ENCODE results near the gene CNTN4. TPM values are rescaled to one million over a fixed set of nuclear protein-coding genes. Genes with fewer than 3 reads are reported as not detected.
A peak's percentile ranks its signal among the peaks of the same experiment; 100 is the strongest.

The CNTN4 gene
- total RNA-seq, 4 donors from 2014 or later = 5.8 to 15.5 (median 9.0) TPM

DNA sequence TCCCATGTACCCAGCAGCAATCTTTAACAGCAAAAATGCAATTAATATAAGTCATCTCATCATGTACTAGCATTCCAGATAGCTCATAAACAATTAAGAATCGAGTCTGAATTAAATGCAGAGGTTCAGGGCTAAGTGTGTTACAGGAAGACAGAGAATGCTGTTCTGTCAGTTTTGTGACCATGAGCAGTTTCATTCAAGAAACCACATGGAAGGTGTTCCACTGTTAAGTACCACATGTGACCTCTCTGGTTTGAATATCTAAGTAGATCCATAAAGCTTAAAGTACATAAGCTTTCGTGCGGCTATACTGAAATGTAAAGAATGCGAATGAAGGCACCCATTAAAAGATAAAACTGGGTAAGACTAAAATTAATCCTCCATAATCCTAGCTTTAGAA lies 739.2 kb downstream of the CNTN4 start:
- Histone ChIP-seq H3K4me3 (no peak overlapping the region), H3K36me3 (no peaks in the 10 kb centered on the region), H3K4me1 (no peaks in the 10 kb centered on the region), H3K9me3 (no peaks in the 10 kb centered on the region), H3K27me3 (no peaks in the 10 kb centered on the region), H3K27ac (no peak overlapping the region)
- WGBS, 2 donors (ENCODE audit: low coverage in 1 of 2) = 75 to 100% methylated on average over 3 to 4 of the region's 4 CpGs
- no peak for ATAC-seq
- TF ChIP-seq POLR2AphosphoS5 (IDR thresholded peaks at IDR 0.05) (no peak), POLR2A (IDR thresholded peaks at IDR 0.05) (no peak), EP300 (IDR thresholded peaks at IDR 0.05) (no peak)

DNA sequence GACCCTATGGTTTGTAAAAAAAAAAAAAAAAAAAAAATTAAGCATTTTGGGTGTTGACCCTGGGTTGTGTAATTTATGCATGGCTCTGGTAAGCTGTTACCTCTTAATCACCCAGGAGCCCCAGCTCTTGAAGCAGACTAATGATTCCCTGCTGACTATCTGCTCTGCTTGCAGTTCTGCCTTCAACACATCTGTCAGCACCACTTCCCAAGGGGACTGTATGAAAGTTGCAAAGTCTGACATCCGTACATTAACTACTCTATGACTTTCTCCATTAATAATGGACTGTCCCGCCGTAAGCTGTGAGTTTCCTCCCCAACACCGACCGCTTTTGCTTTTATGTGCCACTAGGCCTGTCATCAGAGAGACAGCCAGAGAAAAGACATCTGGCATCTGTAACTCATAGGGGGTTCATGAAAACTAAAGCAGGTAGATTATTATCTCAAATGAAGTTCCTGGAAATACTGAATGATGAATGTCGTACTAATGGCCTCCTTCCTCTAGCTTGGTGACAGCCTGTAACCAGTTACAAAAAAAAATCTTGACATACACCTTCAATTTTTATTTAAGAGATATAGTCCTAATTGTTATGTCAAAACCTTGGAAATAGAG lies 740.0 kb downstream of the CNTN4 start:
- 41 to 74% methylated on average over 5 to 6 of the region's 6 CpGs for WGBS, 2 donors (ENCODE audit: low coverage in 1 of 2)

DNA sequence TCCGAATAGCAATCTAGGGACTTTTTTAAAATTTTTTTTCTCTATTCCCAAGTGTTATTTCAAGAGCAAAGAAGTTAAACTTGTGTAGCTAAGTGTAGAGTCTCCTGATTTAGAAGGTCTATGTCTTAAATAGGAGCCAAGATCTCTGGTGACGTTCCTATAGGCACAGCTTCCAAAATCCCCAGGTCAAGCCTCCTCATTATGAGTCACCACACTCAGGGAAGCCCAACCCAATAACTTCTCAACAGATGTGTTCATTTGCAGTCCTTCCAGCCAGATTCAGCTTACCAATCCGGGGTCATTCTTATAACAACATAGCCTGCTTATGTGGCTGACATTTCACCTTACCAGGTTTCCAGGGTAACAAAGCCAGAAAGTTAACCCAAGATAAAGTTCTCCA lies 741.2 kb downstream of the CNTN4 start:
- H3K4me1 ChIP-seq = no peaks in the 10 kb centered on the region
- no peaks in the 10 kb centered on the region for H3K27me3 ChIP-seq
- no peaks in the 10 kb centered on the region for H3K36me3 ChIP-seq
- TF ChIP-seq POLR2AphosphoS5 (IDR thresholded peaks at IDR 0.05) (no peak), EP300 (IDR thresholded peaks at IDR 0.05) (no peak), POLR2A (IDR thresholded peaks at IDR 0.05) (no peak)
- TF ChIP-seq, protein P1, sequence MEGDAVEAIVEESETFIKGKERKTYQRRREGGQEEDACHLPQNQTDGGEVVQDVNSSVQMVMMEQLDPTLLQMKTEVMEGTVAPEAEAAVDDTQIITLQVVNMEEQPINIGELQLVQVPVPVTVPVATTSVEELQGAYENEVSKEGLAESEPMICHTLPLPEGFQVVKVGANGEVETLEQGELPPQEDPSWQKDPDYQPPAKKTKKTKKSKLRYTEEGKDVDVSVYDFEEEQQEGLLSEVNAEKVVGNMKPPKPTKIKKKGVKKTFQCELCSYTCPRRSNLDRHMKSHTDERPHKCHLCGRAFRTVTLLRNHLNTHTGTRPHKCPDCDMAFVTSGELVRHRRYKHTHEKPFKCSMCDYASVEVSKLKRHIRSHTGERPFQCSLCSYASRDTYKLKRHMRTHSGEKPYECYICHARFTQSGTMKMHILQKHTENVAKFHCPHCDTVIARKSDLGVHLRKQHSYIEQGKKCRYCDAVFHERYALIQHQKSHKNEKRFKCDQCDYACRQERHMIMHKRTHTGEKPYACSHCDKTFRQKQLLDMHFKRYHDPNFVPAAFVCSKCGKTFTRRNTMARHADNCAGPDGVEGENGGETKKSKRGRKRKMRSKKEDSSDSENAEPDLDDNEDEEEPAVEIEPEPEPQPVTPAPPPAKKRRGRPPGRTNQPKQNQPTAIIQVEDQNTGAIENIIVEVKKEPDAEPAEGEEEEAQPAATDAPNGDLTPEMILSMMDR (IDR thresholded peaks at IDR 0.05) = no peak
- H3K4me3 ChIP-seq = no peak overlapping the region
- no peak overlapping the region for H3K27ac ChIP-seq
- peak; percentile 51 for ATAC-seq
- WGBS, 2 donors (ENCODE audit: low coverage in 1 of 2) = 50 to 68% methylated on average over 3 of the region's 3 CpGs
- no peaks in the 10 kb centered on the region for H3K9me3 ChIP-seq

More for the DNA sequence above, 740.0 kb downstream of the CNTN4 start:
- H3K27ac ChIP-seq = no peak overlapping the region
- no peaks in the 10 kb centered on the region for H3K36me3 ChIP-seq
- ATAC-seq = no peak
- H3K9me3 ChIP-seq = no peaks in the 10 kb centered on the region
- no peaks in the 10 kb centered on the region for H3K27me3 ChIP-seq
- no peak overlapping the region for H3K4me3 ChIP-seq
- TF ChIP-seq, protein P1 (IDR thresholded peaks at IDR 0.05) = no peak
- TF ChIP-seq EP300 (IDR thresholded peaks at IDR 0.05) (no peak), POLR2A (IDR thresholded peaks at IDR 0.05) (no peak), POLR2AphosphoS5 (IDR thresholded peaks at IDR 0.05) (no peak)
- no peaks in the 10 kb centered on the region for H3K4me1 ChIP-seq

DNA sequence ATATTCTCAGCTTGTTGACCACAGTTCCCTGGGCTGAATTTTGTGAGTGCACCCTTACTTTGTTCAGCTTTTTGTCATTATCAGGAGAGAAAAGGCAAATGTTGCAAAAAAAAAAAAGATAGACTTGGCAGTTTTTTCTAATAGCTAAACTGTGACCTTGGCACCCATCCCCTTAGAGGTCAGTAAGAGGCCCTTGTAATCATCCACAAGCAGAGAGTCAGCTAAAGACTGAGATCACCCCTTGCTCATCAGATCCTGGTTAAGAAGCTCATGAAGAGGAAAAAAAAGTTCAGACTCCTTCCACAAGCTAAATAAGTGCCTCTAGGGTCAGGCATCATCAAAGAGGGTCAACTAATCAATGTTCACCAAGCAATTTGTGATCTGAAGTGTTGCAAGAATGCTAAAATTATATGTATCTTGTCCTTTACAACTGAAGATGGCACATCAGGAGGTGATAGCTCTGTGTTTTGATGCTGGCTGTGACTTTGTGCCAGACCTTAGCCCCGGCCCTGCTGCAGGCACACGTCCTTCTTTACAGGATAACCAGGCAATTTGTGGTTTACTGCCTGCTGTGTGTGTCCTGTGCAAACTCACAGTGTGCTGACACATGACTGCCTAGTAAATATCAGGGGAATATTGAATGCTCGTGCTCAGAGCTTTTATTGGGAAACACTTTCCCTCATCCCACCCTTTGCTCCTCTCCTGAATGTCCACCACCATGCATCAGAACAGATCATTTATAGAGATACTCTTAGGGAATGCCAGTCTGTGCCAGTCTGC lies 748.6 kb downstream of the CNTN4 start:
- ATAC-seq = peak; percentile 48
- H3K4me3 ChIP-seq = no peak overlapping the region
- no peaks in the 10 kb centered on the region for H3K9me3 ChIP-seq
- peaks cover 0 to 11% (median 0%) of the 10 kb centered on the region in 3 donors for H3K4me1 ChIP-seq
- TF ChIP-seq POLR2AphosphoS5 (IDR thresholded peaks at IDR 0.05) (no peak), EP300 (IDR thresholded peaks at IDR 0.05) (no peak), POLR2A (IDR thresholded peaks at IDR 0.05) (no peak)
- TF ChIP-seq, protein P1 (IDR thresholded peaks at IDR 0.05) = no peak
- no peaks in the 10 kb centered on the region for H3K36me3 ChIP-seq
- H3K27ac ChIP-seq = no peak overlapping the region
- H3K27me3 ChIP-seq = no peaks in the 10 kb centered on the region
- 39 to 69% methylated on average over 1 to 3 of the region's 3 CpGs for WGBS, 2 donors (ENCODE audit: low coverage in 1 of 2)

DNA sequence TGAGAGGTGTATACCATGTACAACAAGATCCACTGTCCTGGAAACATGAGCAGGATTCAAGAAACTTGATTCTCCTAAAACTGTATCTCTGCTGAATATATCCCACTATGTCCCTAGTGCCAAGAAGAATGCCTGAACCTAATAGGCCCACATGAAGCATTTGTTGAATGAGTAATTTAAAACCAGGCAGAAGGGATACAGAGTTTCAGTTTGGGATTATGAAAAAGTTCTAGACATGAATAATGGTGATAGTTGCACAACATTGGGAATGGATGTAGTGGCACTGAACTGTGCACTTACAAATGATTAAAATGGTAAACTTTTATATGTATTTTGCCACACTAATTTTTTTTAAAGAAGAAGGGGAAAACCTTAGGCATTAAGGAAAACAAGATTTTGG lies 750.4 kb downstream of the CNTN4 start:
- ATAC-seq = peak; percentile 57
- H3K27me3 ChIP-seq = no peaks in the 10 kb centered on the region
- no peak overlapping the region for H3K4me3 ChIP-seq
- H3K9me3 ChIP-seq = no peaks in the 10 kb centered on the region
- TF ChIP-seq POLR2AphosphoS5 (IDR thresholded peaks at IDR 0.05) = no peak
- TF ChIP-seq EP300 (IDR thresholded peaks at IDR 0.05) = no peak
- TF ChIP-seq POLR2A (IDR thresholded peaks at IDR 0.05) = no peak
- TF ChIP-seq, protein P1 (IDR thresholded peaks at IDR 0.05) = no peak
- H3K27ac ChIP-seq = no peak overlapping the region
- H3K36me3 ChIP-seq = no peaks in the 10 kb centered on the region
- H3K4me1 ChIP-seq = peaks cover 0 to 11% (median 0%) of the 10 kb centered on the region in 3 donors

All from gastroesophageal sphincter (tissue), 4 donors.